Kidney epithelial cell (primary cell): Measurements from ENCODE around the gene MATR3. TPM values are rescaled to one million over a fixed set of nuclear protein-coding genes. Genes with fewer than 3 reads are reported as not detected.
A peak's percentile ranks its signal among the peaks of the same experiment; 100 is the strongest.

Experiments
- DNase-seq: peaks from one replicate; pipeline ENCODE4 v3.0.0-alpha.2; 2010; ENCODE audit warnings: low read depth
- H3K27me3 ChIP-seq: 2 replicates; pipeline ENCODE4 v1.6.0; 2011; ENCODE audit warnings: low read length; ENCODE audit not compliant: control insufficient read depth, insufficient read depth
- H3K36me3 ChIP-seq: 2 replicates; pipeline ENCODE4 v1.5.1; 2011; ENCODE audit warnings: low read length; ENCODE audit not compliant: control insufficient read depth, insufficient read depth
- H3K4me3 ChIP-seq: 2 replicates; pipeline ENCODE4 v1.5.1; 2011; ENCODE audit warnings: low read depth, mild to moderate bottlenecking, control low read depth, low read length
- total RNA-seq: library from RNA; depleted of rRNA; stranded (reverse); fragments of >200 nt; gene quantifications from 2 replicates; pipeline ENCODE4 v1.2.3, GENCODE V29; 2015
- TF ChIP-seq, protein P1 (sequence below): IDR thresholded peaks from 2 replicates; pipeline ENCODE4 v1.5.1; 2011; ENCODE audit warnings: mild to moderate bottlenecking, moderate library complexity, low read length, control low read depth, inconsistent platforms; ENCODE audit not compliant: insufficient read depth, poor library complexity, severe bottlenecking

The MATR3 gene
- total RNA-seq, 1 donor from 2014 or later: 266 TPM

DNA sequence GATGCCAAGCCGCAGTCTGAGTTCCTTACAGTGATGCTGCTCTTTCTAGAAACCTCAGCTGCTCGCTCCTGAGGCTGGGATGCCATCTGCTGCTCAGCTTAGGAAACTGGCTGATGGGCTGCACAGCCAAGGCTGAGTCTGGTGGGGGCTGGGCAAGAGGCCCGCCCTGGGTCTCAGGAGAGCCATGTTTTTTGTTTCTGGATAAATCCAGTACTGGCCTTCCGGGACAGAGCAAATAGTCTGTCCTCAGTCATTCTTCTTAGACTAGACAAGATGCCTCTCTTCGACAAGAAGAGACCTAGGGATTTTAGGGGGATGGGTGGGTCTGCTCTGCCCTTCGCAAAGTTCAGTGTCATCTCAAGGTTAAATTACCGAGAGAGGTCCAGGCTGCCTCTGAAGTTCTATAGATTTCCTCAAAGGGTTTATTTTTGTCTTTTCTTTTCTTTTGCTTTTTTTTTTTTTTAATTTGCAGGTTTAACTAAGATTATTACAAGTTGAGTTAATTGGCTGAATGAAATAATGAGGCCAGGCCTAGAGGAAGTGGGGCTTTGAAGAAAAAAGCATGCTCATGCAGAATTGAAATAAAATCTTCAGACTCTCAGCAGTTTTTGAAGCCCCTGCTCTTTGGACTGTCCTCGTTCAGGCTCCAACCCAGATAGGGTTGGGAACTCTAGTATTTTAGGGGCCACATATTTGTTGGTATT is 30.6 kb upstream of the MATR3 start:
- Histone ChIP-seq H3K36me3 (no peaks in the 10 kb centered on the region), H3K27me3 (no peaks in the 10 kb centered on the region), H3K4me3 (no peak overlapping the region)
- TF ChIP-seq, protein P1, sequence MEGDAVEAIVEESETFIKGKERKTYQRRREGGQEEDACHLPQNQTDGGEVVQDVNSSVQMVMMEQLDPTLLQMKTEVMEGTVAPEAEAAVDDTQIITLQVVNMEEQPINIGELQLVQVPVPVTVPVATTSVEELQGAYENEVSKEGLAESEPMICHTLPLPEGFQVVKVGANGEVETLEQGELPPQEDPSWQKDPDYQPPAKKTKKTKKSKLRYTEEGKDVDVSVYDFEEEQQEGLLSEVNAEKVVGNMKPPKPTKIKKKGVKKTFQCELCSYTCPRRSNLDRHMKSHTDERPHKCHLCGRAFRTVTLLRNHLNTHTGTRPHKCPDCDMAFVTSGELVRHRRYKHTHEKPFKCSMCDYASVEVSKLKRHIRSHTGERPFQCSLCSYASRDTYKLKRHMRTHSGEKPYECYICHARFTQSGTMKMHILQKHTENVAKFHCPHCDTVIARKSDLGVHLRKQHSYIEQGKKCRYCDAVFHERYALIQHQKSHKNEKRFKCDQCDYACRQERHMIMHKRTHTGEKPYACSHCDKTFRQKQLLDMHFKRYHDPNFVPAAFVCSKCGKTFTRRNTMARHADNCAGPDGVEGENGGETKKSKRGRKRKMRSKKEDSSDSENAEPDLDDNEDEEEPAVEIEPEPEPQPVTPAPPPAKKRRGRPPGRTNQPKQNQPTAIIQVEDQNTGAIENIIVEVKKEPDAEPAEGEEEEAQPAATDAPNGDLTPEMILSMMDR: peak; percentile 93
- no peak for DNase-seq

DNA sequence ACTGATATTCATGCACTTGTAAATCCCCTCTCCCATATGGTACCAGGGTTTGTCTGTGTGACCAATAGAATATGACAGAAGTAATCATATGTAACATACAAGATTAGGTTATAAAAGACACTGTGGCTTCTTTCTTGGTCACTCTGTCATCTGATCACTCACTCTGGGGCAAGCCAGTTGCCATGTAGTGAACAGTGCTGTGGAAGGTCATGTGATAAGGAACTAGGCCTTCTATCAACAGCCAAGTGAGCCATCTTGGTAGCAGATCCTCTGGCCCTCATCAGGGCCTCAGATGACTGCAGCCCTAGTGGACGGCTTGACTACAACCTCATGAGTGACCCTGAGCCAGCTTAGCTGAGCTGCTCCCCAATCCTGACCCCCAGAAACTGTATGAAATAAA is 30.0 kb upstream of the MATR3 start:
- TF ChIP-seq, protein P1: no peak
- Histone ChIP-seq H3K36me3 (no peaks in the 10 kb centered on the region), H3K27me3 (no peaks in the 10 kb centered on the region), H3K4me3 (no peak overlapping the region)
- DNase-seq: no peak

DNA sequence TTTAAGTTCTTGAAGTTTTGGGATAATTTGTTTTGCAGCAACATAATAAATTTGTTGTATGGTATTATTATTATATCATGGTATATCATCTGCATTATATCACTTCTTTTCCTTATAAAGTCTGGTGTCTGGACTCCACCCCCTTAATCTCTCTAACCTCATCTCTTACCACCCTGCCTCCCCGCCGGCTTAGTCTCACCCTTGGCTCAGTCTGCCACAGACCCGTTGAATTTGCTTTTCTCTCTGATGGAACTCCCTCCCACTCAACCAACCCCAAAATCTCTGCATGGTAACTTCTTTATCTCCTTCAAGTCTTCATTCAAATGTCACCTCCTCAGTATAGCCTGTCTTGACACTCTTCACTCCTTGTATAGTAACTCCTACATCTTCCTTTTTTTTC is 29.6 kb upstream of the MATR3 start:
- TF ChIP-seq, protein P1: no peak
- H3K27me3 ChIP-seq: no peaks in the 10 kb centered on the region

DNA sequence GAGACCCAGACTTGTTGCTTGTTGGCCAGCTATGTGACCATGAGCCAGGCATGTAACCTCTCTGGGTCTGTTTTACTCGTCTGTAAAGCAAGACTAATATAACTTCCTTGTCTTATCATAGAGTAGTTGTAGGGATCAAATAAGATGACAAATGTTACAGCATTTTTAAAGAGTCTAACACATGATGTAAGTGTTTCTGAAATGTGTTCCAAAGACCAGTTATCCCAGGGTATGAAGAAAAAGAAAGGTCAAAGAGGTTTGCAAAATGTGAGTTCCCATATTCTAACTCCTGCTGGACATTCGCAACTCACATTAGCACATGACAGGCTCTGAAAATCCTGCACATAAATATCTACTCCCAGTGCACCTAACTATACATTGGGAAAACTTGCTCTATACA is 28.5 kb upstream of the MATR3 start:
- no peaks in the 10 kb centered on the region for H3K27me3 ChIP-seq
- TF ChIP-seq, protein P1: no peak

More for the DNA sequence above, 29.6 kb upstream of the MATR3 start:
- no peak for DNase-seq
- H3K4me3 ChIP-seq: no peak overlapping the region
- no peaks in the 10 kb centered on the region for H3K36me3 ChIP-seq

DNA sequence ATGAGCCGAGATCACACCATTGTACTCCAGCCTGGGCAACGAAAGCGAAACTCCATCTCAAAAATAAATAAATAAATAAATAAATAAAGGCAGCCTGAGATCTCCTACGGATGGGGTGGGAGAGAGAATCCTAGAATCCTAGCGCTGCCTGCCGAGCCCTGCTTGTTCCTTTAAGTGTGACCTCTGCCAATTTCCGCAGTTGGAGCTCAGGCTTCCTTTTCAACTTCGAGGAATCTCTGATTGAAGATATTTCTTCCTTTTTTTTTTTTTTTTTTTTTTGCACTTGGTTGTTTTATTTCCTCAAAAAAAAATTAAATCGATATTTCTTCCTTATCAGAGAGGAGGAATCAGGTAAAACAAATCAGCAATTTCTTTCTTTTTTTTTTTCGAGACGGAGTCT is 27.3 kb upstream of the MATR3 start:
- H3K27me3 ChIP-seq: no peaks in the 10 kb centered on the region
- DNase-seq: no peak
- TF ChIP-seq, protein P1: no peak
- H3K36me3 ChIP-seq: no peaks in the 10 kb centered on the region
- no peak overlapping the region for H3K4me3 ChIP-seq

More for the DNA sequence above, 28.5 kb upstream of the MATR3 start:
- Histone ChIP-seq H3K36me3 (no peaks in the 10 kb centered on the region), H3K4me3 (no peak overlapping the region)
- DNase-seq: no peak

DNA sequence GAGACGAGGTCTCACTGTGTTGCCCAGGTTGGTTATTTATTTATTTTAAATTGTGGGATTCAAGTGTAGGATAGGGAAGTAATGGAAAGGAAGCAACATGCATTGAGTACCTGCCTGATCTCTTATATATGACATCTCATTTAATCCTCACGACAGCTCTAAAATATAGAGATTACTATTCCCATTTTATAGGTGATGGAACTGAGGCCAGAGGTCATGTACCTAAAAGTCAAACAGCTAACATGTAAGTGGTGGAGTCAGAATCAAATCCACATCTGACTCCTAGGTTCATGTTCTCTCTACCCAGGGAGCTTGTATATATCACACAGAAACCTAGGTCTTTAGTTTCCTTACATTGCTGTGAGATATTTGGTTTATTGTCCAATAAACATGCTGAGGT is 26.1 kb upstream of the MATR3 start:
- Histone ChIP-seq H3K27me3 (no peaks in the 10 kb centered on the region), H3K4me3 (no peak overlapping the region), H3K36me3 (no peaks in the 10 kb centered on the region)
- DNase-seq: no peak
- TF ChIP-seq, protein P1: no peak
